Hematopoietic multipotent progenitor cell treated with erythropoietin and hydrocortisone succinate and interleukin-3 and kit ligand, for 8 days (in vitro differentiated cells): Measurements from ENCODE around the gene PLEKHS1.
"Not testable (repeated sequence)": the region's sequence is repeated elsewhere in the genome, so short reads cannot be mapped to it uniquely, and the experiment has no call there.

Source experiments
- DNase-seq: peaks from one replicate; pipeline ENCODE4 v3.0.0-alpha.2; 2015

Gene PLEKHS1

DNA sequence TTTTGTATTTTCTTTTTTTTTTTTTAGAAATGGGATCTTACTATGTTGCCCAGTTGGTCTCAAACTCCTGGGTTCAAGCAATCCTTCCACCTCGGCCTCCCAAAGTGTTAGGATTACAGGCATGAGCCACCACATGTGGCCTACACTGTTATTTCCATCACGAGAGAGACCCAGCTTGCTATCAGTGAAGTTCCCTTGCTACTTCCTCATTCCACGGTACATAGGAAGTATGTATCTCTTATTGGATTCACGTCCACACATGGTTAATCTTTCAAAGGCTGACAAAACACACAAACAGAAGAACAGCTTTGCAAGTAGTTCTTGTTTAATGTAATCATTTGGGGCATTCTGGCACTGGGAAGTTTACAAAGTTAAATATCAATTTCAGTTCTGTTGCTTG is 51.5 kb downstream of the PLEKHS1 start:
- peak; percentile 29 for DNase-seq

DNA sequence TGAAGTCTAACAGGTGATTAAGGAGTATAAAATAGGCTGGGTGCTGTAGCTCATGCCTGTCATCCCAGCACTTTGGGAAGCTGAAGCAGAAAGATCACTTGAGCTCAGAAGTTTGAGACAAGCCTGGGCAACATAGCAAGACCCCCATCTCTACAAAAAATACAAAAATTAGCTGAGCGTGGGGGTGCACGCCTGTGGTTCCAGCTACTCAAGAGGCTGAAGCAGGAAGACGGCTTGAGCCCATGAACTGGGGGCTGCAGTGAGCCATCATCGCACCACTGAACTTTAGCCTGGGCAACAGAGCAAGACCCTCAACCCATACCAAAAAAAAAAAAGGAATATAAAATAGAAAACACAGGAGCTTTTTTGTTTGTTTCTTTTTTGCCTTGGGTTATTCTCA is 55.0 kb downstream of the PLEKHS1 start:
- DNase-seq = no peak

- DNase-seq = no peak
Measured at GRCh38 chr10:113808168-113808567, 56.7 kb downstream of the PLEKHS1 start.

- not testable (repeated sequence) for DNase-seq
Measured at GRCh38 chr10:113814700-113815099, 63.2 kb downstream of the PLEKHS1 start.

- no peak for DNase-seq
Measured at GRCh38 chr10:113819989-113820388, 68.5 kb downstream of the PLEKHS1 start.

GRCh38 chr10:113820507-113820906 is 69.0 kb downstream of the PLEKHS1 start:
- DNase-seq = no peak

- DNase-seq = not testable (repeated sequence)
Measured at GRCh38 chr10:113821306-113821705, 69.8 kb downstream of the PLEKHS1 start.

DNA sequence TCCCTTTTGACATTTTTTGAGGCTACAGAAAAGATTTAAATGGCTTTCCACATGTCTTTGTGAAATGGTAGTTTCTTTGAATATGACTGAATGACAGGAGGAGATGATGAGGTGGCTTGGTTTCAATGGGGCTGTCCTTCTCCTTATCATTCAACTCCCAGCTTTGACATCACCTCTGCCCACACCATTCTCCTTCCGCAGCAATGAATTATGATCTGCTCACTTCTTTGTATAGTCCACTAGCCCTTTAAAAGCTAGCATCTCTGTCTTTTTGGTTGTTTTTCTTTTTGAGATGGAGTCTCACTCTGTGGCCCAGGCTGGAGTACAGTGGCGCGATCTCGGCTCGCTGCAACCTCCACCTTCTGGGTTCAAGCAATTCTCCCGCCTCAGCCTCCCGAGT is 70.7 kb downstream of the PLEKHS1 start:
- peak; percentile 51 for DNase-seq

- peak; percentile 13 for DNase-seq
Measured at GRCh38 chr10:113823389-113823788, 71.9 kb downstream of the PLEKHS1 start.

DNA sequence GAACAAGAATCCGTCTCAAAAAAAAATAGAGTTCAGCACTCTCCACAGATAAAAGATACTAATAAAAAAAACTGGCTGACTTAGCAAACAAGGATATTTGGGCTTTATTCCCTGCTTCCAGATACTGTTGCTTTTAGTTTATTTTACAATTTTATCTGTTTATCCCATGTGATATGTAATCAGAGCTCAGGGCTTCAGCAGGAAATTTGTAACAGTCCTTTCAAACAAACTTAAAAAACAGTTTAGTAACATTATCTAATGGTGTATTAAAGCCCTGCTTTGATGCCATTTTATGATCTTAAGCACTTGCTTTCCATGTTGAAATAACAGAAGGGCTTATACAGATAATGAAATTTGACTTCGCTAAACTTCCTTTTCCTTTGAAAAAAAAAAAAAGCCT is 74.3 kb downstream of the PLEKHS1 start:
- DNase-seq = no peak

DNA sequence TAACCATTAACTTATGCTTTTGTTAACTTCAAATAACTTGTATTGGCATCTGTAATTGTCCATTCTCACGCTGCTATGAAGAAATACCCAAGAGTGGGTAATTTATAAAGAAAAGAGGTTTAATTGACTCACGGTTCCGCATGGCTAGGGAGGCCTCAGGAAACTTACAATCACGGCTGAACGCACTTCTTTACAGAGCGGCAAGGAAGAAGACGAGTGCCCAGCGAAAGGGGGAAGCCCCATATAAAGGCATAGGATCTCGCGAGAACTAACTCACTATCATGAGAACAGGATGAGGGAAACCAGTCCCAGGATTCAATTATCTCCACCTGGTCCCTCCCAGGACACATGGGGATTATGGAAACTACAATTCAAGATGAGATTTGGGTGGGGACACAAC is 77.1 kb downstream of the PLEKHS1 start:
- DNase-seq = not testable (repeated sequence)
